H1 (cell line): ENCODE results near the gene TAB3. TPM values are rescaled to one million over a fixed set of nuclear protein-coding genes. Genes with fewer than 3 reads are reported as not detected.

Experiments
- CBX5 ChIP-seq: fragments of 300-800, 300-1000 bp; sonication (generic); IDR thresholded peaks from 2 replicates; pipeline ENCODE4 v1.7.1; 2016; ENCODE audit warnings: antibody characterized with exemption, low read length, low read depth
- CTBP2 ChIP-seq: IDR thresholded peaks from 2 replicates; pipeline ENCODE4 v1.7.0; 2011; ENCODE audit warnings: borderline replicate concordance, mild to moderate bottlenecking, moderate library complexity, mixed read lengths, low read length; ENCODE audit not compliant: insufficient read depth, insufficient read length
- FOSL1 ChIP-seq: IDR thresholded peaks from 2 replicates; pipeline ENCODE4 v1.6.1; 2011; ENCODE audit warnings: mild to moderate bottlenecking, low read depth, low read length, moderate library complexity; ENCODE audit not compliant: insufficient read depth
- HDAC6 ChIP-seq: IDR thresholded peaks from one replicate; pipeline ENCODE4 v1.7.1; 2012; ENCODE audit warnings: low read depth, mild to moderate bottlenecking, inconsistent platforms, low read length, moderate library complexity
- KDM1A ChIP-seq: fragments of 200-600, 300-600 bp; sonication (generic); IDR thresholded peaks from 2 replicates; pipeline ENCODE4 v1.7.1; 2016; ENCODE audit warnings: mild to moderate bottlenecking, low read length, borderline replicate concordance
- KDM4A ChIP-seq: IDR thresholded peaks from one replicate; pipeline ENCODE4 v1.7.1; 2012; ENCODE audit warnings: low read depth, mild to moderate bottlenecking, moderate library complexity, low read length, inconsistent platforms; ENCODE audit not compliant: severe bottlenecking
- KDM5A ChIP-seq: fragments of 200-600 bp; IDR thresholded peaks from 2 replicates; pipeline ENCODE4 v1.7.1; 2012; ENCODE audit warnings: mild to moderate bottlenecking, low read length, inconsistent platforms, mixed read lengths
- MAFK ChIP-seq: IDR thresholded peaks from 2 replicates; pipeline ENCODE4 v1.6.1; 2012; ENCODE audit warnings: low read depth, mild to moderate bottlenecking, improper control_type of control experiment, low read length
- NANOG ChIP-seq: IDR thresholded peaks from 2 replicates; pipeline ENCODE4 v1.6.1; 2011; ENCODE audit warnings: low read length, low read depth, mild to moderate bottlenecking, inconsistent platforms; ENCODE audit not compliant: insufficient read depth, poor library complexity, severe bottlenecking
- NRF1 ChIP-seq: IDR thresholded peaks from 2 replicates; pipeline ENCODE4 v1.6.1; 2011; ENCODE audit warnings: mild to moderate bottlenecking, low read depth, low read length, improper control_type of control experiment
- POLR2AphosphoS5 ChIP-seq: IDR thresholded peaks from 2 replicates; pipeline ENCODE4 v1.6.1; 2011; ENCODE audit warnings: low read depth, low read length
- RBBP5 ChIP-seq: IDR thresholded peaks from 2 replicates; pipeline ENCODE4 v1.7.1; 2012; ENCODE audit warnings: low read depth, mild to moderate bottlenecking, inconsistent platforms, low read length, moderate library complexity, borderline replicate concordance
- RXRA ChIP-seq: IDR thresholded peaks from 2 replicates; pipeline ENCODE4 v1.6.1; 2011; ENCODE audit warnings: low read depth, mild to moderate bottlenecking, low read length, moderate library complexity; ENCODE audit not compliant: insufficient read depth
- SIN3A ChIP-seq, 2 experiments: IDR thresholded peaks in 1 of 2; conservative IDR thresholded peaks in 1 of 2; 2 replicates each; pipeline ENCODE4 v1.6.1; 2011 to 2012; ENCODE audit warnings: low read length in 2 of 2, improper control_type of control experiment in 1 of 2, low read depth in 1 of 2, mild to moderate bottlenecking in 1 of 2
- SP1 ChIP-seq: IDR thresholded peaks from 2 replicates; pipeline ENCODE4 v1.6.1; 2011; ENCODE audit warnings: low read depth, low read length
- TBP ChIP-seq: IDR thresholded peaks from 2 replicates; pipeline ENCODE4 v1.6.1; 2011; ENCODE audit warnings: low read depth, low read length, improper control_type of control experiment
- ZNF274 ChIP-seq: IDR thresholded peaks from 2 replicates; pipeline ENCODE4 v1.7.0; 2012; ENCODE audit warnings: low read length, borderline replicate concordance; ENCODE audit errors: extremely low read depth
- polyA plus RNA-seq, 7 experiments: library from polyadenylated mRNA; depleted of rRNA in 3 of 7; stranded (reverse) in 5 of 7; unstranded in 2 of 7; fragments of >200 nt in 5 of 7; fragments of 200-250 nt in 2 of 7; gene quantifications; 1 replicate in 5 of 7; 2 replicates in 1 of 7; 4 replicates in 1 of 7; pipeline versions ENCODE4 v1.2.1 to v1.2.3, GENCODE V29; 2011 to 2013; ENCODE audit warnings: missing spikeins in 2 of 7, mixed read lengths in 2 of 7
- total RNA-seq: library from RNA; stranded (reverse); fragmentation: NEBNext Ultra II Directional; extraction: Animal tissue kit (Norgen Biotek cat#: 25700); gene quantifications from 2 replicates; pipeline ENCODE4 v1.2.1, GENCODE V29; 2021
- TF ChIP-seq, protein P1 (sequence below): IDR thresholded peaks from 2 replicates; pipeline ENCODE4 v1.6.1; 2011; ENCODE audit warnings: low read depth, mild to moderate bottlenecking, low read length; ENCODE audit not compliant: insufficient read depth
- TF ChIP-seq, protein P2 (sequence below): IDR thresholded peaks from 2 replicates; pipeline ENCODE4 v1.6.1; 2012; ENCODE audit warnings: inconsistent platforms
- TF ChIP-seq, protein P3 (sequence below): IDR thresholded peaks from 2 replicates; pipeline ENCODE4 v1.6.1; 2011; ENCODE audit warnings: low read length, improper control_type of control experiment

TAB3 gene
- total and polyA plus RNA-seq, 2 of the 8 experiments (the other 6 are each of a cell fraction or from before 2014, with no cell fraction given), result 12.7 to 12.9 TPM

DNA sequence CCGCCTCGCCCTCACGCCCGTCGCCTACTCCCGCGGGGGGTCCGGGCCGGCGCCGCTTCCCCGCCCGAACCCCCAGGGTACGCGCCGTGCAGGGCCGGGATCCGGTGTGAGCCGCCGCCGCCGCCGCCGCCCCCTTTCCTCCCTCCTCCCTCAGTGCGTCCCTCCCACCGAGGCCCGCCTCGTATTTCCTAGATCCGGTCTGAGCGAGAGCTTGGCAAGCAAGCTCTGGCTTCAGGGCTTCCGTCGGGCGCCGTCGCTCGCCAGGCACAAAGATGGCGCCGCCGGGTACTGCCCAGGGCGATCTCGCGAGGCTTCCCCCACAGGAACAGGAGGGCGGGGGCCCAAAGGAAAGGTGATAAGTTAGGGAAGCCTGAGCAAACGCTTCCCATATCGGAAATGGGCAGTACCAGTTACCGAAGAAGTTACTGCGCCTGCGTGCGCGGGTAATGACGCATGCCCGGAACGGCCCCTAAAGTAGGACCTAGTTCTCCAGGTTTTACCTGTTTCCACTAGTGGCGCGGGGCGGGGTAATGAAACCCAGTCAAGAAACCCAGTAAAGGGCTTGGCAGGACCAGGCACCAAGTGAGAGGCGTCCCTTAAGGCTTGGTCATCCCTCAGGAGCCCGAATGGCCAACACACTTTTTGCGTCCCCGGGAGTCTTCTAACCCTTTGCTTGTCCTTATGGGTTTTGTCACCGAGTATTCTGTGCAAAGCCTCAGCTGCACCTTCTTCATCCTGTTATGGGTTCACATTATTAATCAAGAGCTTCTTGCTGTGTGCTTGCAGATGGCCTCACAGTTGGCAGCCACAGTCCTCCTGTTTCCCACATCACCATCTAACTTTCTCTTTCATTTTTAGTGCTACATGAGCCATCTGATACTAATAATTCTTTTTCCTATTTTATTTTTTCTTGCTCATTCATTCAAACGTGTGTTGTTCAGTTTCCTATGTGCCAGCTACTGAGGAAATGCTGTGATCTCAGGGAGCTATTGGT, at the start of gene TAB3 (continued):
- TF ChIP-seq HDAC6 (no peak), KDM4A (no peak), ZNF274 (no peak), TBP (no peak; the same call in 1 of the 2 replicates), MAFK (no peak), KDM1A (no peak), POLR2AphosphoS5 (no peak), CTBP2 (no peak), RBBP5 (no peak), RXRA (no peak), SIN3A (conservative IDR thresholded peaks at IDR 0.05 in 1 of 2, IDR thresholded peaks at IDR 0.05 in 1 of 2; ENCODE audit: low read depth in 1 of 2, low read length in 2 of 2) (no peak), CBX5 (no peak), NANOG (no peak), FOSL1 (no peak), NRF1 (peak; percentile 59), KDM5A (no peak), SP1 (peak; percentile 91)
- TF ChIP-seq, protein P1, sequence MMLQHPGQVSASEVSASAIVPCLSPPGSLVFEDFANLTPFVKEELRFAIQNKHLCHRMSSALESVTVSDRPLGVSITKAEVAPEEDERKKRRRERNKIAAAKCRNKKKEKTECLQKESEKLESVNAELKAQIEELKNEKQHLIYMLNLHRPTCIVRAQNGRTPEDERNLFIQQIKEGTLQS, result no peak
- TF ChIP-seq, protein P2, sequence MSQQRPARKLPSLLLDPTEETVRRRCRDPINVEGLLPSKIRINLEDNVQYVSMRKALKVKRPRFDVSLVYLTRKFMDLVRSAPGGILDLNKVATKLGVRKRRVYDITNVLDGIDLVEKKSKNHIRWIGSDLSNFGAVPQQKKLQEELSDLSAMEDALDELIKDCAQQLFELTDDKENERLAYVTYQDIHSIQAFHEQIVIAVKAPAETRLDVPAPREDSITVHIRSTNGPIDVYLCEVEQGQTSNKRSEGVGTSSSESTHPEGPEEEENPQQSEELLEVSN, result no peak
- TF ChIP-seq, protein P3, sequence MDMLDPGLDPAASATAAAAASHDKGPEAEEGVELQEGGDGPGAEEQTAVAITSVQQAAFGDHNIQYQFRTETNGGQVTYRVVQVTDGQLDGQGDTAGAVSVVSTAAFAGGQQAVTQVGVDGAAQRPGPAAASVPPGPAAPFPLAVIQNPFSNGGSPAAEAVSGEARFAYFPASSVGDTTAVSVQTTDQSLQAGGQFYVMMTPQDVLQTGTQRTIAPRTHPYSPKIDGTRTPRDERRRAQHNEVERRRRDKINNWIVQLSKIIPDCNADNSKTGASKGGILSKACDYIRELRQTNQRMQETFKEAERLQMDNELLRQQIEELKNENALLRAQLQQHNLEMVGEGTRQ, result no peak
